GM10248 (cell line): ENCODE measurements around the gene AUTS2.

Source experiments
- CTCF ChIA-PET: fragments of 300-600 bp; sonication (Branson Sonifier 250); formaldehyde crosslinking; extraction: SDS; loops from one replicate; lab custom pipeline; 2021; ENCODE audit warnings: antibody characterized with exemption; lab: Yijun Ruan, JAX
- POLR2A ChIA-PET: fragments of 350-650 bp; sonication (Branson Sonifier 250); formaldehyde crosslinking; extraction: SDS; loops from one replicate; lab custom pipeline; 2020; ENCODE audit warnings: antibody characterized with exemption; lab: Yijun Ruan, JAX
- DNase-seq: peaks from one replicate; pipeline ENCODE4 v3.0.0; 2012; ENCODE audit errors: extremely low spot score
- TF ChIP-seq, protein P1 (sequence below): IDR thresholded peaks from 2 replicates; pipeline ENCODE4 v1.5.1; 2012; ENCODE audit warnings: mild to moderate bottlenecking, low read depth; ENCODE audit errors: extremely low read depth, missing control alignments, control extremely low read depth

Gene AUTS2

DNA sequence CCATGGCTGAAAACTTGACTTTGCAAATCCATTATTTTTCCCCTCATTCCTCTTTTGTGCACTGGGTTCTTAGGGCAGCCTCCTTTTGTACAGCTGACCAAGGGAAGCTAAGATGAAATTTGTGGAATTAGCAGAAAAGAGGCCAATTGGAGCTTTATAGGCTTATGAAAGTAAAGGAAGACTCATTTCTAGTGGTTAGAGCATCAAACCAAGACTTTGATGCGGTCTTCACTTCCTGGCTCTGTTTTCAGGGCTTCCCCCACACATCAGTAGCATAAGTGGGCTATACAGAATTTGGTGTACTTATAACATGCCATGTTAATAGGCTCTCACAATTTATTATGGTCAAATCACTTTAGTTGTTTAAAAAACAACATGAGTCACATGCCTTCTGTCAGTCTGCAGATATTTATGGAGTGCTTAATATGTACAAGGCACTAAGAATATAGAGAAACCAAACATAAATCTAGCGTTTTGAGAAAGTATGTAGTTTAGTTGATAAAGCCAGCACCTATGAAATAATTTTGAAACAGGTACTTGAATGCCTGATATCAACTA, 5.7 kb downstream of the AUTS2 start:
- CTCF ChIA-PET: interaction anchor here (1.3 to 3.5 kb wide), 4 partner anchors 9 to 73 kb away, joined by 3 to 9 read pairs (median 4); no protein-coding TSS in a partner anchor
- TF ChIP-seq, protein P1, sequence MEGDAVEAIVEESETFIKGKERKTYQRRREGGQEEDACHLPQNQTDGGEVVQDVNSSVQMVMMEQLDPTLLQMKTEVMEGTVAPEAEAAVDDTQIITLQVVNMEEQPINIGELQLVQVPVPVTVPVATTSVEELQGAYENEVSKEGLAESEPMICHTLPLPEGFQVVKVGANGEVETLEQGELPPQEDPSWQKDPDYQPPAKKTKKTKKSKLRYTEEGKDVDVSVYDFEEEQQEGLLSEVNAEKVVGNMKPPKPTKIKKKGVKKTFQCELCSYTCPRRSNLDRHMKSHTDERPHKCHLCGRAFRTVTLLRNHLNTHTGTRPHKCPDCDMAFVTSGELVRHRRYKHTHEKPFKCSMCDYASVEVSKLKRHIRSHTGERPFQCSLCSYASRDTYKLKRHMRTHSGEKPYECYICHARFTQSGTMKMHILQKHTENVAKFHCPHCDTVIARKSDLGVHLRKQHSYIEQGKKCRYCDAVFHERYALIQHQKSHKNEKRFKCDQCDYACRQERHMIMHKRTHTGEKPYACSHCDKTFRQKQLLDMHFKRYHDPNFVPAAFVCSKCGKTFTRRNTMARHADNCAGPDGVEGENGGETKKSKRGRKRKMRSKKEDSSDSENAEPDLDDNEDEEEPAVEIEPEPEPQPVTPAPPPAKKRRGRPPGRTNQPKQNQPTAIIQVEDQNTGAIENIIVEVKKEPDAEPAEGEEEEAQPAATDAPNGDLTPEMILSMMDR: no peak
- POLR2A ChIA-PET: no interaction called here
- peak; percentile 39 for DNase-seq

DNA sequence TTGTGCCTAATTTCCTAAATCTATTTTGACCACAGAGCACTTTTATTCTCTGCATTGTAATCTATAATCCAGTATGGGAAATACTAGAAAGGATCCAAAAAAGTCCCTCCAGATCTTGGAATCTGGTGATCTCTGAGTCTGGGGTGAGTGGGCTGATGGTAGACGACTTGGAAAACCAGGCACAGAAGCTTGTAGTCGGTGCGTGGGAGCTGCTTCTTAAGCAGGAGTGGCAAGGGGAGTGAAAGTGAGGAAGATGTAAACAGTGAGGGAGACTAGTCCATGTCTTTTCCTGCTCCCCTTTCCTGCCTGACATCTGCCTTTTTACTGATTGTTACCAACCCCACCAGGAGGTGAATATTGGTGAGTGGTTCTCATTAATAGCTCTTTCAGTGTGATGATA, 6.8 kb downstream of the AUTS2 start:
- ChIA-PET CTCF (interaction anchor here (1.2 to 3.5 kb wide), 4 partner anchors 8 to 12 kb away, joined by 3 to 9 read pairs (median 4); no protein-coding TSS in a partner anchor), POLR2A (no interaction called here)
- DNase-seq: no peak
- TF ChIP-seq, protein P1: no peak

GRCh38 chr7:69605546-69605945, 7.3 kb downstream of the AUTS2 start:
- DNase-seq: no peak
- ChIA-PET POLR2A (interaction anchor here (0.6 kb wide), 1 partner anchor 273 kb away, joined by 3 read pairs; no protein-coding TSS in a partner anchor), CTCF (interaction anchor here (1.2 to 3.5 kb wide), 4 partner anchors 8 to 12 kb away, joined by 3 to 9 read pairs (median 4); no protein-coding TSS in a partner anchor)
- TF ChIP-seq, protein P1: no peak

- ChIA-PET POLR2A (no interaction called here), CTCF (interaction anchor here (1.0 kb wide), 1 partner anchor 48 kb away, joined by 3 read pairs; no protein-coding TSS in a partner anchor)
- no peak for DNase-seq
These were observed 9.8 kb downstream of the AUTS2 start for GRCh38 chr7:69608049-69608448.

GRCh38 chr7:69608878-69609277, 10.6 kb downstream of the AUTS2 start:
- TF ChIP-seq, protein P1: no peak
- CTCF ChIA-PET: interaction anchor here (1.0 kb wide), 1 partner anchor 47 kb away, joined by 3 read pairs; no protein-coding TSS in a partner anchor
- POLR2A ChIA-PET: no interaction called here
- no peak for DNase-seq

More at GRCh38 chr7:69608049-69608448, 9.8 kb downstream of the AUTS2 start:
- TF ChIP-seq, protein P1: no peak

GRCh38 chr7:69609541-69610373, 11.5 kb downstream of the AUTS2 start:
- DNase-seq: no peak
- ChIA-PET POLR2A (no interaction called here), CTCF (interaction anchor here (1.1 to 1.3 kb wide), 2 partner anchors 10 to 18 kb away, joined by 3 to 4 read pairs; no protein-coding TSS in a partner anchor)
- TF ChIP-seq, protein P1: no peak
